Activated CD4-positive, alpha-beta T cell treated with anti-CD3 and anti-CD28 coated beads, Interleukin-2, amount 10 ng/mL, durations not matched to agents 24 days and 14 days (primary cell): ENCODE measurements around the gene BRD3. TPM values are rescaled to one million over a fixed set of nuclear protein-coding genes. Genes with fewer than 3 reads are reported as not detected.

Experiments used
- DNase-seq: peaks from one replicate; pipeline ENCODE4 v3.0.0; 2022
- H3K27ac Mint-ChIP-seq: one replicate; pipeline ENCODE4 v1.8.0; 2022; ENCODE audit warnings: mild to moderate bottlenecking, mixed read lengths
- H3K27me3 Mint-ChIP-seq: one replicate; pipeline ENCODE4 v1.8.0; 2022; ENCODE audit warnings: mixed read lengths
- H3K36me3 Mint-ChIP-seq: one replicate; pipeline ENCODE4 v1.8.0; 2022; ENCODE audit warnings: low read depth, mild to moderate bottlenecking, mixed read lengths
- H3K4me1 Mint-ChIP-seq: one replicate; pipeline ENCODE4 v1.8.0; 2021; ENCODE audit warnings: mixed read lengths
- H3K4me3 Mint-ChIP-seq: one replicate; pipeline ENCODE4 v1.8.0; 2022; ENCODE audit warnings: mild to moderate bottlenecking, moderate library complexity, mixed read lengths
- H3K9me3 Mint-ChIP-seq: one replicate; pipeline ENCODE4 v1.8.0; 2021; ENCODE audit warnings: mixed read lengths
- intact Hi-C: fragments of 100-400 bp; cut with micrococcal nuclease; formaldehyde crosslinking; loops from one replicate; pipeline ENCODE4 v1.15.1; 2023
- total RNA-seq: library from RNA; stranded (reverse); gene quantifications from 2 replicates; pipeline ENCODE4 v1.2.3, GENCODE V29; 2022

BRD3 gene
- total RNA-seq, 1 donor from 2014 or later = 32.3 TPM

DNA sequence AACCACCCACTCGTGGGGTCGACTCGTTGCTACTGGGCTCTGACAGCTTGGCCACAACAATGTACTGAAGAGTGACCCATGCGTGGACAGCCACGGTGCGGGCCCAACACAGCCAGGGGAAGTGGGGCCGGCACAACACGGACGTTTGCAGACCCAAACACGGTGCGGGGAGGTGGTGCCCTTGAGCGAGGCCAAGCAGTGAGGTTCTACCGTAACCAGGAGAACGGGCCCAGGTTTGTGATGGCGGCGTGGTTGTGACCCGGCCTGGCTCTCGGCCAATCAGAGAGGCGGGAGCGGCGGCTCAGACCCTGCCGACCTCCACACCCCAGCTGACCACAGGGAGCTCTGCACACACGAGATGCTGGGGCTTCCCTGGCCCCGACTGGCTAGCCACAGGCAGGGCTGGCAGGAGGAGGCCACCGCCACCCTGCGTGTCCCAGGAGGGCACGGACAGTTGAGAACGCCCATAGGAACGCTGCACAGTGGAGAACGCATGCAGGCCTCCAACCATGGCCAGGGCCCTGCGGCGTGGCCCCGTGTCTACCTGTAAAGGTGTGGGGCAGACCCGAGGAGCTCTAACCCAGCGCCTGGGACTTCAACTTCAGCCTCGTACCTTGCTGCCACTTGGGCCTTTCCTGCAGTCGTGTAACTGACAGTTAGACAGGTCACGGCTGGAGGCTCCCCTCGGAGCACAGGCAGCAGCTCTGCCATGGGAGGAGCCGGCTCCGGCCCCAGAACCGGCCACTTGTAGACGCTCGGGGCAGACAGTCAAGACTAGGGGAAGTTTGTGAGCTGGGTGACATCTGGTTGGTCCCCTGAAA, 13.7 kb downstream of the BRD3 start:
- intact Hi-C loops = no loop called here
- Mint-ChIP-seq H3K27ac (no peak overlapping the region), H3K9me3 (no peaks in the 10 kb centered on the region), H3K27me3 (no peaks in the 10 kb centered on the region), H3K4me3 (no peak overlapping the region), H3K4me1 (no peaks in the 10 kb centered on the region), H3K36me3 (peaks cover 7% of the 10 kb centered on the region)
- no peak for DNase-seq

DNA sequence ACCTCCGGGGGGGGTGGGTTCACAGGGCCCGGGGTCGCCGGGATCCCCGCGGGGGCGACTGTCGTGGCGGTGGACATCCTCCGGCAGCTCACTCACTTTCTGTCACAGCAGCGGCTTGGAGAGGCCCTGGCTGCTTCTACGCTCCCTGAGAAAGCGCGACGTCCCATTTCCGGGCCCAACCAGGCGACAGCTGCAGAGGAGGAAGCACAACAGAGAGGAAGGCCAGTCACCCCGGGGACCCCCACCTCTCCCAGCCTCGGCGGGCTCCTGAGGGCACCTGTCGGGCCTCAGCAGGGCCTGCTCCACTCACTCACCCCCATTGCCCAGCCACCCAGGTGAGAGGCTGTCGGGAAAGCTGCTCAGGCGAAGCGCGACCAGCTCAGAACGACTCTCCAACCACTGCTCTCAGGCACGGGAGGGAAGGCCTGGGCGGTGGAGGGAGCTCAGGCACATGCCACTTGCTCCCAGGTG, 14.4 kb downstream of the BRD3 start:
- H3K27me3 Mint-ChIP-seq = no peaks in the 10 kb centered on the region
- no peak overlapping the region for H3K27ac Mint-ChIP-seq
- no peak overlapping the region for H3K4me3 Mint-ChIP-seq
- H3K9me3 Mint-ChIP-seq = no peaks in the 10 kb centered on the region
- H3K36me3 Mint-ChIP-seq = peaks cover 7% of the 10 kb centered on the region
- intact Hi-C loops = no loop called here
- no peaks in the 10 kb centered on the region for H3K4me1 Mint-ChIP-seq
- no peak for DNase-seq

DNA sequence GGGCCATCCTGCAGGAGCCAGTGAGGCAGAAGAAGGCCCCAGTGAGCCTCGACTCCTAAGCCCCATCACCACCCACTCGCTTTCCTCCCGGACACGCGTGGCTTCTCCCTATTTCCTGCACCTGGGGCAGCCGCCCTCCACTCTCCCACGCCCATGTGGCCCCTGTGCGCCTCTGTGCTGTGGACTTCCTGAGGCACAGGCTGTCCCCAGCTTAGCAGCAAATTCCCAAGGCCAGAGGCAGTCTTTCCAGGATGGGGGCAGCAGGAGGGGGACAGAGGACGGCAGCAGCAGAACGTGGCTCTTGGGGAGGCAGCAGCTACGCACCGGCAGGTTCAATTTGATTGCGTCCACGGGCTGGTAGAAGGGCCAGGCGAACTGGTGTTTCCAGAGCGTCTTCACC, 14.9 kb downstream of the BRD3 start:
- Mint-ChIP-seq H3K9me3 (no peaks in the 10 kb centered on the region), H3K27ac (no peak overlapping the region), H3K4me3 (no peak overlapping the region), H3K4me1 (no peaks in the 10 kb centered on the region), H3K36me3 (peaks cover 8% of the 10 kb centered on the region), H3K27me3 (no peaks in the 10 kb centered on the region)
- intact Hi-C loops = no loop called here
- no peak for DNase-seq

DNA sequence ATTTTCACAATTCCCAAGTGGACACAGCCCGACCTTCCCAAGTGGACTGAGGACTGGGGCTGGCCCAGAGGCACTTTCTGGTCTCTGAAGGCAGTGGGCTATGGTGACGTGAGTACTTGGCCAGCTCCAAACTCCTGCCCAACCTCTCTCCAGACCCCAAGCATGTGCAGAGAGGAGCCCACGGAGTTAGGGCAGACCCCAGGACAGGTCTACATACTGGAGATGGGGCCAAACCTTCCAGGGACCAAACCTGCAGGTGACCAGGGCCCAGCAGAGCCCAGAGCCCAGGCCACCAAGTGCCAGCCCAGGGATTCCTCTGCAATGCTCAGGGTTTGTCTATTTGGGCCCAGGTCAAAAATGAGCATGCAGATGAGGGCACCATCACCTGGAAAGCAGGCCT, 15.3 kb downstream of the BRD3 start:
- Mint-ChIP-seq H3K36me3 (peaks cover 10% of the 10 kb centered on the region), H3K27ac (no peak overlapping the region), H3K9me3 (no peaks in the 10 kb centered on the region), H3K4me3 (no peak overlapping the region), H3K27me3 (no peaks in the 10 kb centered on the region), H3K4me1 (no peaks in the 10 kb centered on the region)
- DNase-seq = no peak
- intact Hi-C loops = no loop called here

DNA sequence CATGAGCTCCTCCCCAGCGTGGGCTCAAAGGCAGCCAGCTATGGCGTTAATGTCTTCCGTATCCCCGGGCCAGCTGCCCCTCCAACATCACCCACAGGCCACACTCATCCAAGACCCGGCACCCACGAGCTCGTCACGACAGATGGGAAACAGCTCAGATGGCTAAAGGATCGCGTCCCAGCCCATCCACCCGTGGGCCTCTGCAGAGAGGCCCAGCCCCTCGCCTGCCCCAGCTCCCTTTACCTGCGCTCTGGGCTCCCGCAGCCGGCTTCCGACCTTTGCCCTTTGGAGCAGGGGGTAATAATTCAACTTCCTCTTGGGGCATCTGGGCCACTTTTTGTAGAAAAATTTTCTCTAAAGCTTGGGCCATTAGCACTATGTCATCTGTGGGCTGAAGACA, 16.5 kb downstream of the BRD3 start:
- DNase-seq = no peak
- Mint-ChIP-seq H3K4me1 (no peaks in the 10 kb centered on the region), H3K27me3 (no peaks in the 10 kb centered on the region), H3K27ac (peak overlapping the region; percentile 3), H3K9me3 (no peaks in the 10 kb centered on the region), H3K4me3 (no peak overlapping the region), H3K36me3 (peaks cover 11% of the 10 kb centered on the region)
- intact Hi-C loops = no loop called here

DNA sequence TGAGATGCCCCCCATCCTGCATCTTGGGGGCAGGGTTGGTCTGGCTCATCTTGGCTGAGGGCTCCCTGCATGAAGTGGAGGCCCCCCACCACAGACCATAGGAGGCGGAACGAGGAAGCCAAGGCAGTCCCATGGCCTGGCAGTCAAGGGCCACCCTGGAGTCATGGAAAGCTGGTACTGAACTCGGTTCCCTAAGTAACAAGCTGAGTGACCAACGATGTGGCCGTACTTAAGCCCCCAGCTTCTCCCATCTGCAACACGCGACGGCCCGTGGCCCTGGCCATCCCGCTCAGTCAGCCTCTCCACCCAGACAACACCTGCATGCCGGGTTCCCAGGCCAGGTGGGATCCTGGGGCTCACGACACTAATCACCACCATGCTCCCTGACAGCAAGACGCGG, 17.1 kb downstream of the BRD3 start:
- intact Hi-C loops = no loop called here
- Mint-ChIP-seq H3K9me3 (no peaks in the 10 kb centered on the region), H3K27ac (no peak overlapping the region), H3K4me3 (no peak overlapping the region), H3K36me3 (peaks cover 11% of the 10 kb centered on the region), H3K27me3 (no peaks in the 10 kb centered on the region), H3K4me1 (no peaks in the 10 kb centered on the region)
- DNase-seq = no peak

DNA sequence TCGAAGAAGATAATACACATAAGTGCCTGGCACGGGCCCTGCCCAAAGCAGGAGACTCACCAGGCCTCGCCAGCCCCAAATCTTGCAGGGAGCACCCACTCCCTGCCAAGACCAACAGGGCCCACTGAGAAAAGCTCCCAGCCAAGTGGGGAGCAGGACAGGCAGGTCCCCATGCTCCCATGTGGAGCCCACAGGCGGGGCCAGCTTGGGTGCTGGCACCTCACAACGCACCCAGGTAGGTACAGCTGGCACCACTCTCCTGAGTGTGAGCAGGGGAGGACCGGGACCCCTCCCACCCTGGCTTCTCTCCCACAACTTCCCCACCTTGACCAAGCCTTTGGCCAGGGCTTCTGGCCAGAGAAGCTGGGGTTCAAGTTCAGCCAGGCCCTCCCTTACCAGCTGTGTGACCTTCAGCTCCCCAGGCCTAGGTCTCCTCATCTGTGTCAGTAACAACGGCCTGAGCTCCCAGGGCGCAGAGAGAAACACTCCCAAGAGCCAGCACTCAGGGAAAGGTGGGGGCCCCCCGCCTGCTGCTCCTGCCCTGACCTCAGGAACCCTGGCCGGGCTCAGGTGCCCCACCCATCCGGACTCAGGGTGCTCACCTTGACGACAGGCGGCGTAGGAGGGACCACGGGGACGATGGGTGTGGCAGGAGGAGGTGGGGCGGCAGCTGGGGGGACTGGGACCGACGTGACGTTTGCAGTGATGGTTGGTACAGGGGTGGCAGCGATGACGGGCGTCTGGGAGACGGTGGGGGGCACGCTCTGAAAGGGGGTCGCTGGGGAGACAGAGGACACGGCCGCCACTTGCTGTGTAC, 17.8 kb downstream of the BRD3 start:
- H3K4me1 Mint-ChIP-seq = no peaks in the 10 kb centered on the region
- no peaks in the 10 kb centered on the region for H3K9me3 Mint-ChIP-seq
- peaks cover 11% of the 10 kb centered on the region for H3K36me3 Mint-ChIP-seq
- intact Hi-C loops = no loop called here
- DNase-seq = no peak
- H3K27ac Mint-ChIP-seq = no peak overlapping the region
- no peaks in the 10 kb centered on the region for H3K27me3 Mint-ChIP-seq
- no peak overlapping the region for H3K4me3 Mint-ChIP-seq

DNA sequence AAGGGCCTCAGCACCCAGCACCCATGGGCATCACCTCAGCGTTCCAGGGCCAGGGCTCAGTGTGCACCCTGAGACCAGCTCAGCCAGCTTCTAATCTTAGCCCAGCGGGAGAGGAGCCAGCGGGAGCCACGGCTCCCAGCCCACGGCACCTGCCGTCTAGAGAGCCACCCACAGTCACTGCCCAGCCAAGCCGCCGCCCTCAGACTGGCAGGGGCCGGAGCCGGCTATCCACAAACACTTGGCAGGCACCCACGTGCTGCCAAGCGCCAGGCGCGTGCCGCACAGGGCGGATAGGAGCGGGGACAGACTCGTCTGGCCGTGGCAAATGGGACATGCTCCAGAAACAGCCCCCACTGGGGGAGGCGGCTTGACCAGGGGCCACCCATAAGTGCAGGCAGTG, 18.6 kb downstream of the BRD3 start:
- Mint-ChIP-seq H3K4me3 (no peak overlapping the region), H3K27me3 (no peaks in the 10 kb centered on the region), H3K9me3 (no peaks in the 10 kb centered on the region), H3K4me1 (no peaks in the 10 kb centered on the region), H3K27ac (no peak overlapping the region), H3K36me3 (peaks cover 11% of the 10 kb centered on the region)
- DNase-seq = no peak
- intact Hi-C loops = no loop called here

DNA sequence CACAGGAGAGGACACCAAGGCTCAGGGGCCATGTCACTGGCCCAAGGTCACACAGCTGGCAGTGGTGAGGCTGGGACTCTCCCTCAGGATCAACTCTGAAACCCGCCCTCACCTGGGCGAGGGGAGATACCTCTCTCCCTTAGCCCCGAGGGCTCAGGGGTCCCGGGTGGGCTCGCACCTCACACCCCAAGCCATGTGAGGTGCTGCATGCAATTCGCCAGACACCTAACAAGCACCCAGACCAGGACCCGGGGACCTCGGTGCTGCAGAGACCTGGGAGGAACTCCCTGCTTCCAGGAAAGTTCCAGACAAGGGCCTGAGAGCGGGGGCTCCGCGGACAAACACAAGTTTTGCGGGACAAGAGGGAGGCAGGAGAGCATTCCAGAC, 19.3 kb downstream of the BRD3 start:
- no peaks in the 10 kb centered on the region for H3K9me3 Mint-ChIP-seq
- no peak overlapping the region for H3K27ac Mint-ChIP-seq
- no peaks in the 10 kb centered on the region for H3K27me3 Mint-ChIP-seq
- H3K4me1 Mint-ChIP-seq = no peaks in the 10 kb centered on the region
- no peak overlapping the region for H3K4me3 Mint-ChIP-seq
- DNase-seq = no peak
- H3K36me3 Mint-ChIP-seq = peaks cover 11% of the 10 kb centered on the region
- intact Hi-C loops = no loop called here

DNA sequence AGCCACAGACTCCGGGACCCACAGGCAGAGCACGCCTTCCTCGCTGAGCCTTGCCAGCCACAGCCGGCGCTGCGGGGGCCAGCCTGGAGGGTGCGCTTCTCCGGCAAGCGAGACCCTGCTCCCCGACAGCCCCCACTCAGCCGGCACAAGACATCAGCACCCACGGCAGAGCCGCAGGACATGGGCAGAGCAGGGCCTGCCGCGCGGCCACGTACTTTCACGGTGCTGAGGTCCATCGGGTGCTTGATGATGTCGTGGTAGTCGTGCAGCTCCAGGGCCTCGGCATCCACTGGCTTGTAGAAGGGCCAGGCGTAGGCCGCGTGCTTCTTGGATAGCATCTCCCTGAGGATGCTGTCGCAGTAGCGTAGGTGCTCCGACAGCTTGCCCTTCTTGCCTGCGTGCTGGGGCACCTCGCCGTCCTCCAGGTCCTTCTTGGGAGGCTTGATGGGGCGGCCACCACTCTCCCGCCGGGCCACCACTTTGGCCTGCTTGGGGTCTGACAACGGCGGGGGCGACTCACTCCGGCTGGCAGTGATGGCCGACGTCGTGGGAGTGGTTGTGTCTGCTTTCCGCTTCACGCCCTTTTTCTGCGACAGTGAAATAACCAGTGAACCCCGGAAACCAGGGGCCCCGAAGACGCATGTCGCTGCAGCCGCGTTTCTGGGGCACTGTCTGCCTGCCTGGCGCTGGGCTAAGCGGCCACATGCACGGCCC, 19.8 kb downstream of the BRD3 start:
- H3K36me3 Mint-ChIP-seq = peaks cover 11% of the 10 kb centered on the region
- no peak for DNase-seq
- H3K27me3 Mint-ChIP-seq = no peaks in the 10 kb centered on the region
- intact Hi-C loops = no loop called here
- H3K4me1 Mint-ChIP-seq = no peaks in the 10 kb centered on the region
- no peak overlapping the region for H3K27ac Mint-ChIP-seq
- no peaks in the 10 kb centered on the region for H3K9me3 Mint-ChIP-seq
- H3K4me3 Mint-ChIP-seq = no peak overlapping the region

DNA sequence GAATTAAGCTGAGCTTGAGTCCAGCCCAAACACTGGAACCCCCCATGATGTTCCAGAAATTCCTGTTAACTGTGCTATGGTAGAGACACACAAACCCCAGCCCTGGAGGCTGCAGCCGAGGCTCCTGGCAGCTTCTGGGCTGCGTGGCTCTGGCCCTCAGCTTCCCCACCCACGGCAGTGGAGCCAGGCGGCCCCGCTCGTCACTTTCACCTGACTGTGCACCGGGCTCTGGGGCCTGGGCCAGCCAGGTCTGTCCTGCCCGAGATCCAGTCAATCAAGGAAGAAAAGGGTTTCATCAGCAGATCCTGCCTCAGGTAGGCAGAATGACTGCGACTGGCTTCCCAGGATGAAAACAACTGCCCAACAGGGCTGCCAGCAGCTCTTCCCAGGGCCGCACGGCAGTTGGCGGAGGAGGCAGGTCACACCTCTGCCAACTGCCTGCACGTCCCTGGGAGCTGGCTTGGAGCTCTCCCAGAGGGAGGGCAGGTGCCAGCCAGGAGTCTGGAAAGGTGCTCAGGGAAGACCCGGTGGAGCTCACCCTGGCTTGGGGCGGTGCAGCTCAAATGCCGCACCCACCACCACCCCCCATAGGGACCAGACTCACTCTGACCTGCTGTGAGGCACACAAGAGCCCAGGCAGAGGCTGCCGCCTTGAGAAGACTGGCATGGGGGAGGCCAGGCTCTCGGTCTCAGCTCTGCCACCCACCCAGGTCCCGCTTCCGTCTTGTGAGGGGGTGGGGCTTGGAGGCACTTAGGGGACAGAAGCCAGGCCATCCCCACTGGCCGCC, 20.7 kb downstream of the BRD3 start:
- no peaks in the 10 kb centered on the region for H3K9me3 Mint-ChIP-seq
- H3K4me3 Mint-ChIP-seq = no peak overlapping the region
- DNase-seq = no peak
- no peak overlapping the region for H3K27ac Mint-ChIP-seq
- no peaks in the 10 kb centered on the region for H3K27me3 Mint-ChIP-seq
- no peaks in the 10 kb centered on the region for H3K4me1 Mint-ChIP-seq
- intact Hi-C loops = no loop called here
- H3K36me3 Mint-ChIP-seq = peaks cover 11% of the 10 kb centered on the region

DNA sequence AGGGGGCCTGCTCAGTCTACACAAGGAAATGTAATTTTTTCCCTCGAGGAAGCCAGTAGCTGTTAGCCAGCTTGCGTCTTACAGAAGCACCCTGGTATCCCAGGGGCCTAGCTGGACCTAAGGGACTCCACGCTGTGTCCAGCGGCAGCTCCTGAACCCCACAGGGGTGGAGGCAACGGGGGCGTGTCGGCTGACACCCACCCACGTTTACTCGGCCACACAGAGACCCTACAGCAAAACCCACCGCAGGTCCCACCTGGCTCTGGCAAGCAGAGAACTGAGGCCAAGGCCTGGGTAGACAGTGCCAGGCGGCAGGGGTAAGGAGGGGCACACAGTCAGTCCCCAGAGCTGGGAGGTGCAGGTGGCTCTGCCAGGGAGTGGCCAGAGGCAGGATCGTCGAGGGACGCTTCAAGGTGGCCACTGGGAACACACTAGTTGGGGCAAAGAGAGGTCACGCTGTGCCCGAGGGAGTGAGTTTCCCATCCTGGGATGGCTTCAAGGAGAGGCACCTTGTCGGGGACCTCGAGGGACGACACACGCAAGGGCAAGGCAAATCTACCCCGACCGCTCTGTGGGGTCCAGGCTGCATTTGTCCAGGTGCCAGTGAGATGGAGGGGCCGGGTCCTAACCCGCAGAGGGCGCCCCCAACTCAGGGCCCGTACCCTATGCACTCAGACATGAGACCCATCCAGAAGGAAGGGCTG, 21.8 kb downstream of the BRD3 start:
- Mint-ChIP-seq H3K9me3 (no peaks in the 10 kb centered on the region), H3K4me3 (no peak overlapping the region), H3K36me3 (peaks cover 7% of the 10 kb centered on the region), H3K27ac (no peak overlapping the region), H3K27me3 (no peaks in the 10 kb centered on the region), H3K4me1 (no peaks in the 10 kb centered on the region)
- intact Hi-C loops = no loop called here
- DNase-seq = no peak

DNA sequence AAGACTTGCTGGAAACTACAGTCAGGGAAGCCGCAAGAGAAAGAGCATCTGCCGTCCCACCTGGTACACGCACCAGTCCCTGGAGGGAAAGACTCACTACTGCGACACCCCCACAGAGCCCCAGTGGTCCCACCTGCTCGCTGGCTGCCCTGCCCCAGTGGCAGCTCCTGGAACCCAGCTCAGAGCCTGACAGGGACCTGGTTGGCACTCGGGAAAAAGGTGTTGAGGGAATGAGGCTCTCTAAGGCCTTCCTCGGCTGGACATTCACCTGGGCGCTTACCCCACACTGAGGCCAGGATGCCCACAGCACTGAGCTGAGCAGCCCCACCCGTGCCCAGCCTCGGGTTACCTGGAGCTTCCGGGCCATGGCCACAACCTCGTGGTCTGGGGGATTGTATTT, 22.9 kb downstream of the BRD3 start:
- Mint-ChIP-seq H3K36me3 (peaks cover 10% of the 10 kb centered on the region), H3K4me3 (no peak overlapping the region), H3K27ac (no peak overlapping the region), H3K4me1 (no peaks in the 10 kb centered on the region), H3K27me3 (no peaks in the 10 kb centered on the region), H3K9me3 (no peaks in the 10 kb centered on the region)
- no peak for DNase-seq
- intact Hi-C loops = no loop called here
